H9 (cell line): Measurements from ENCODE around the gene RAP1GDS1. TPM values are rescaled to one million over a fixed set of nuclear protein-coding genes. Genes with fewer than 3 reads are reported as not detected.
"Not testable (repeated sequence)": the region's sequence is repeated elsewhere in the genome, so short reads cannot be mapped to it uniquely, and the experiment has no call there.

Experiments used
- DNase-seq: peaks from one replicate; pipeline ENCODE4 v3.0.0-alpha.2; 2017
- H2AFZ ChIP-seq: one replicate; pipeline ENCODE4 v1.6.1; 2013; ENCODE audit warnings: mild to moderate bottlenecking, low read length, control low read depth, moderate library complexity
- H2AK5ac ChIP-seq: 2 replicates; pipeline ENCODE4 v1.6.1; 2013; ENCODE audit warnings: low read length, control low read depth, mixed read lengths; ENCODE audit not compliant: insufficient read length
- H2BK120ac ChIP-seq: one replicate; pipeline ENCODE4 v1.6.1; 2013; ENCODE audit warnings: low read depth, mild to moderate bottlenecking, low read length, control low read depth, inconsistent platforms; ENCODE audit not compliant: poor library complexity, severe bottlenecking
- H2BK12ac ChIP-seq: 2 replicates; pipeline ENCODE4 v1.6.1; 2013; ENCODE audit warnings: low read length, control low read depth, mixed read lengths, low read depth; ENCODE audit not compliant: insufficient read length
- H2BK15ac ChIP-seq: 2 replicates; pipeline ENCODE4 v1.6.1; 2013; ENCODE audit warnings: low read depth, low read length, control low read depth
- H2BK20ac ChIP-seq: one replicate; pipeline ENCODE4 v1.6.1; 2013; ENCODE audit warnings: low read depth, mild to moderate bottlenecking, low read length, control low read depth, inconsistent platforms; ENCODE audit not compliant: poor library complexity, severe bottlenecking
- H2BK5ac ChIP-seq: 2 replicates; pipeline ENCODE4 v1.6.1; 2013; ENCODE audit warnings: low read length, control low read depth, mixed read lengths; ENCODE audit not compliant: insufficient read length
- H3K14ac ChIP-seq: 2 replicates; pipeline ENCODE4 v1.6.1; 2013; ENCODE audit warnings: low read length, control low read depth; ENCODE audit not compliant: insufficient read depth
- H3K18ac ChIP-seq: 2 replicates; pipeline ENCODE4 v1.6.1; 2013; ENCODE audit warnings: low read depth, mild to moderate bottlenecking, mixed read lengths, low read length, control low read depth; ENCODE audit not compliant: insufficient read length
- H3K23ac ChIP-seq: 2 replicates; pipeline ENCODE4 v1.6.1; 2013; ENCODE audit warnings: low read length, control low read depth, mixed read lengths, low read depth; ENCODE audit not compliant: insufficient read length
- H3K23me2 ChIP-seq: 2 replicates; pipeline ENCODE4 v1.6.1; 2013; ENCODE audit warnings: low read depth, mild to moderate bottlenecking, mixed read lengths, low read length, control low read depth; ENCODE audit not compliant: insufficient read length, poor library complexity, severe bottlenecking
- H3K27ac ChIP-seq: 2 replicates; pipeline ENCODE4 v1.5.1; 2013; ENCODE audit warnings: low read length, control low read depth, mixed read lengths, low read depth; ENCODE audit not compliant: insufficient read length
- H3K27me3 ChIP-seq: 2 replicates; pipeline ENCODE4 v1.6.1; 2013; ENCODE audit warnings: low read length, control low read depth, inconsistent platforms; ENCODE audit not compliant: insufficient read depth
- H3K4ac ChIP-seq: 2 replicates; pipeline ENCODE4 v1.6.1; 2013; ENCODE audit warnings: low read depth, mild to moderate bottlenecking, control low read depth, inconsistent platforms, low read length, moderate library complexity
- H3K4me1 ChIP-seq: 2 replicates; pipeline ENCODE4 v1.6.1; 2013; ENCODE audit warnings: low read length, control low read depth, inconsistent platforms; ENCODE audit not compliant: insufficient read depth
- H3K4me2 ChIP-seq: 2 replicates; pipeline ENCODE4 v1.6.1; 2013; ENCODE audit warnings: low read length, control low read depth, mixed read lengths; ENCODE audit not compliant: insufficient read length, insufficient read depth
- H3K56ac ChIP-seq: 2 replicates; pipeline ENCODE4 v1.6.1; 2013; ENCODE audit warnings: low read depth, mild to moderate bottlenecking, mixed read lengths, low read length, control low read depth; ENCODE audit not compliant: insufficient read length
- H3K79me1 ChIP-seq: 2 replicates; pipeline ENCODE4 v1.6.1; 2013; ENCODE audit warnings: low read depth, mild to moderate bottlenecking, moderate library complexity, low read length, control low read depth, inconsistent platforms; ENCODE audit not compliant: insufficient read depth, poor library complexity, severe bottlenecking
- H3K79me2 ChIP-seq: 2 replicates; pipeline ENCODE4 v1.6.1; 2013; ENCODE audit warnings: low read length, control low read depth, inconsistent platforms; ENCODE audit not compliant: insufficient read depth
- H3K9ac ChIP-seq: 2 replicates; pipeline ENCODE4 v1.6.1; 2013; ENCODE audit warnings: low read length, control low read depth, mixed read lengths; ENCODE audit not compliant: insufficient read length; ENCODE audit errors: extremely low read depth
- H3K9me3 ChIP-seq: one replicate; pipeline ENCODE4 v1.6.1; 2013; ENCODE audit warnings: low read depth, low read length, inconsistent platforms; ENCODE audit not compliant: control insufficient read depth
- H3T11ph ChIP-seq: one replicate; pipeline ENCODE4 v1.6.1; 2013; ENCODE audit warnings: mild to moderate bottlenecking, low read length, control low read depth, inconsistent platforms
- H4K20me1 ChIP-seq: one replicate; pipeline ENCODE4 v1.6.1; 2013; ENCODE audit not compliant: control insufficient read depth, insufficient read length, insufficient read depth
- H4K5ac ChIP-seq: 2 replicates; pipeline ENCODE4 v1.6.1; 2013; ENCODE audit warnings: low read depth, mild to moderate bottlenecking, mixed read lengths, low read length, control low read depth; ENCODE audit not compliant: insufficient read length
- H4K8ac ChIP-seq: replicated peaks from 2 replicates; pipeline ENCODE4 v1.6.1; 2013; ENCODE audit warnings: low read length, control low read depth, mixed read lengths, low read depth; ENCODE audit not compliant: insufficient read length
- H4K91ac ChIP-seq: 2 replicates; pipeline ENCODE4 v1.6.1; 2013; ENCODE audit warnings: low read depth, mild to moderate bottlenecking, moderate library complexity, mixed read lengths, low read length, control low read depth; ENCODE audit not compliant: insufficient read length
- H3K27ac Mint-ChIP-seq, 3 experiments: 2 replicates in 2 of 3; 3 replicates in 1 of 3; pipeline ENCODE4 v1.8.0; 2020 to 2021; ENCODE audit warnings: mixed read lengths in 3 of 3, mild to moderate bottlenecking in 1 of 3, moderate library complexity in 1 of 3
- H3K27me3 Mint-ChIP-seq: 2 replicates; pipeline ENCODE4 v1.8.0; 2021; ENCODE audit warnings: low read depth, mild to moderate bottlenecking, moderate library complexity, mixed read lengths
- H3K36me3 Mint-ChIP-seq, 3 experiments: 2 replicates in 2 of 3; 3 replicates in 1 of 3; pipeline ENCODE4 v1.8.0; 2020 to 2021; ENCODE audit warnings: low read depth in 3 of 3, mixed read lengths in 3 of 3; ENCODE audit not compliant: insufficient read depth in 1 of 3
- H3K4me1 Mint-ChIP-seq, 2 experiments: 2 replicates each; pipeline ENCODE4 v1.8.0; 2020; ENCODE audit warnings: mixed read lengths in 2 of 2
- H3K4me3 Mint-ChIP-seq, 2 experiments: 2 replicates in 1 of 2; 3 replicates in 1 of 2; pipeline ENCODE4 v1.8.0; 2020 to 2021; ENCODE audit warnings: mild to moderate bottlenecking in 2 of 2, mixed read lengths in 2 of 2, moderate library complexity in 1 of 2
- H3K9me3 Mint-ChIP-seq, 2 experiments: 2 replicates in 1 of 2; 3 replicates in 1 of 2; pipeline ENCODE4 v1.8.0; 2020; ENCODE audit warnings: mild to moderate bottlenecking in 2 of 2, mixed read lengths in 2 of 2, moderate library complexity in 1 of 2
- WGBS: extraction: QIAGEN DNeasy Blood & Tissue Kit; methylation state at CpG from one replicate; pipeline ENCODE4 v1.1.7; 2013; ENCODE audit warnings: missing lambda C conversion rate, low lambda C conversion rate, mixed read lengths; ENCODE audit not compliant: insufficient read length; ENCODE audit errors: extremely low coverage; 5-methylcytosine and 5-hydroxymethylcytosine counted together
- total RNA-seq: library from RNA; stranded (reverse); gene quantifications from 2 replicates; pipeline ENCODE4 v1.2.1, GENCODE V29; 2021

The RAP1GDS1 gene
- total RNA-seq, 1 experiment from 2014 or later, result 25.2 TPM

DNA sequence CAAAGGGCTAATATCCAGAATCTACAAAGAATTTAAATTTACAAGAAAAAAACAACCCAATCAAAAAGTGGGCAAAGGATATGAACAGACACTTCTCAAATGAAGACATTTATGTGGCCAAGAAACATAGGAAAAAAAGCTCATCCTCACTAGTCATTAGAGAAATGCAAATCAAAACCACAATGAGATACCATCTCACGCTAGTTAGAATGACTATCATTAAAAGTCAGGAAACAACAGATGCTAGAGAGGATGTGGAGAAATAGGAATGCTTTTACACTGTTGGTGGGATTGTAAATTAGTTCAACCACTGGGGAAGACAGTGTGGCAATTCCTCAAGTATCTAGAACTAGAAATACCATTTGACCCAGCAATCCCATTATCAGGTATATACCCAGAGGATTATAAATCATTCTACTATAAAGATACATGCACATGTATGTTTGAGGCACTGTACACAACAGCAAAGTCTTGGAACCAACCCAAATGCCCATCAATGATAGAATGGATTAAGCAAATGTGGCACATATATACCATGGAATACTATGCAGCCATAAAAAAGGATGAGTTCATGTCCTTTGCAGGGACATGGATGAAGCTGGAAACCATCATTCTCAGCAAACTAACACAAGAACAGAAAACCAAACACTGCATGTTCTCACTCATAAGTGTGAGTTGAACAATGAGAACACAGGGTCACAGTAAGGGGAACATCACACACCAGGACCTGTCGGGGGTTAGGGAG is 200.1 kb downstream of the RAP1GDS1 start:
- H3K27me3 ChIP-seq, H3K9me3 Mint-ChIP-seq, H3K27me3 Mint-ChIP-seq, H3K9me3 ChIP-seq, H2BK12ac ChIP-seq, H4K91ac ChIP-seq, H2BK120ac ChIP-seq, H3K79me1 ChIP-seq, H2AK5ac ChIP-seq, H3K79me2 ChIP-seq, H3K9ac ChIP-seq, H2BK15ac ChIP-seq, H3K14ac ChIP-seq, H4K20me1 ChIP-seq, H3K18ac ChIP-seq, H2BK20ac ChIP-seq, H3K4me1 Mint-ChIP-seq, H3K4ac ChIP-seq, H3K56ac ChIP-seq, H2BK5ac ChIP-seq, H3K4me1 ChIP-seq, H3K36me3 Mint-ChIP-seq, H3T11ph ChIP-seq, H4K8ac ChIP-seq, H3K4me2 ChIP-seq, H3K27ac Mint-ChIP-seq, H2AFZ ChIP-seq, H4K5ac ChIP-seq, H3K23ac ChIP-seq, H3K27ac ChIP-seq, H3K4me3 Mint-ChIP-seq, H3K23me2 ChIP-seq, DNase-seq: not testable (repeated sequence)
- WGBS, result no CpG with 5 or more reads among the region's 2 CpGs
